ENCODE data around the gene KCND3.

The KCND3 gene

GRCh38 chr1:111834956-111835355, 154.5 kb downstream of the KCND3 start:
- TF ChIP-seq CTCF (conservative IDR thresholded peaks at IDR 0.05; ENCODE audit: low read length) = no peak
- no peak for DNase-seq (ENCODE audit: low read depth)
- no peak overlapping the region for H3K4me3 ChIP-seq (ENCODE audit: low read length)

- no peak for TF ChIP-seq CTCF (conservative IDR thresholded peaks at IDR 0.05; ENCODE audit: low read length)
- H3K4me3 ChIP-seq (ENCODE audit: low read length) = no peak overlapping the region
- DNase-seq (ENCODE audit: low read depth) = peak; percentile 6
Observed at GRCh38 chr1:111833334-111833733, 156.1 kb downstream of the KCND3 start.

DNA sequence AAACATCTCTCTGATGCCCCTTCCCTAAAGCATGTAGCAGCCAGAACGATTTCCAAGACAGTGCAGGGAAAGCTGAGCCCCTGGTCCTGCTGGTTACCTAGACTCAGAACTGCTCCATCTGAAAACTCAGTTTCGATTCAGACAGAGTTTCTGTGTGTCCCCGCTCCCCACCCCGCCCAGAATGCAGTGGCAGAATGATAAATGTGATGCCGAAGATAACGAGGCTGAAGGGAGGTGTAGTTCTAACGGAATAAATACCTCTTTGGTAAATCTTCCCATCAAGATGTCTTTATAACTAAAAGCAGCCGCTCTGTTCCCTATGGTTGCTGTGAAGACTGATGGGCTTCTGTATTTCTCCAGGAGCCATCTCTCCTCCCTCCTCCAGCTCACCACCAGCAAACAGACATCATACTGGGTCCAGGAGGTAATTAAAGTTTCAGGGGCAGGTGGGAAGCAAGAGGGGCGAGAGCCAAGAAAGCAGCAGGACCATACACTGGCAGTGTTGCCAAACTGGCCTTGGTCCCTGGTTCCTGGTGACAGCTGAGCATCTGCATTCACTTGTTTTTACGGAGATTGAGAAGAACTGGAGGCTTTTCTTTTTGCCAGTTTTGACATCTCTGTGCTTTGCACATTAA, 156.8 kb downstream of the KCND3 start:
- DNase-seq (ENCODE audit: low read depth) = no peak
- H3K4me3 ChIP-seq (ENCODE audit: low read length) = no peak overlapping the region
- TF ChIP-seq CTCF (conservative IDR thresholded peaks at IDR 0.05; ENCODE audit: low read length) = no peak

- no peak overlapping the region for H3K4me3 ChIP-seq (ENCODE audit: low read length)
- no peak for TF ChIP-seq CTCF (conservative IDR thresholded peaks at IDR 0.05; ENCODE audit: low read length)
- DNase-seq (ENCODE audit: low read depth) = no peak
Observed at GRCh38 chr1:111831153-111831552, 158.3 kb downstream of the KCND3 start.

GRCh38 chr1:111827946-111828345, 161.5 kb downstream of the KCND3 start:
- no peak overlapping the region for H3K4me3 ChIP-seq (ENCODE audit: low read length)
- TF ChIP-seq CTCF (conservative IDR thresholded peaks at IDR 0.05; ENCODE audit: low read length) = no peak

DNA sequence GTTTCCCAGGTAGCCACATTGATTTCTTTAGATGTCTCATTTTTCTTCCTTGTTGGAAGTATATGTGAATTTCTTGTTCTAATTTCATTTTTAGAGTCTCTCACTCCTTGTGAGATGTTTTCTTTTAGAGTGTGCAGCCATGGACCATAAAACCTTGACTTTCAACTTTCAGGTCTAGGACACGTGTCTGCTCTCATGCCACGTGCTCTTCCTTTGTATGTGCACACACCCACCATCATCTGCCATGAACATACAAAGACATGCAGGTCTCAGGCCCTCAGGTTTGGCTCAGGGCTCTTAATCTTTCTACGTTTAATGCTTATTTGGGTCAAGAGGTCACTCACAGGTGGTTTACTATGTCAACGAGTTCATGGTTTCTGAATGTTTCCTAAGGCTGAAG, 163.2 kb downstream of the KCND3 start:
- DNase-seq (ENCODE audit: low read depth) = no peak
- no peak for TF ChIP-seq CTCF (conservative IDR thresholded peaks at IDR 0.05; ENCODE audit: low read length)
- no peak overlapping the region for H3K4me3 ChIP-seq (ENCODE audit: low read length)

More at GRCh38 chr1:111827946-111828345, 161.5 kb downstream of the KCND3 start:
- DNase-seq (ENCODE audit: low read depth) = no peak

DNA sequence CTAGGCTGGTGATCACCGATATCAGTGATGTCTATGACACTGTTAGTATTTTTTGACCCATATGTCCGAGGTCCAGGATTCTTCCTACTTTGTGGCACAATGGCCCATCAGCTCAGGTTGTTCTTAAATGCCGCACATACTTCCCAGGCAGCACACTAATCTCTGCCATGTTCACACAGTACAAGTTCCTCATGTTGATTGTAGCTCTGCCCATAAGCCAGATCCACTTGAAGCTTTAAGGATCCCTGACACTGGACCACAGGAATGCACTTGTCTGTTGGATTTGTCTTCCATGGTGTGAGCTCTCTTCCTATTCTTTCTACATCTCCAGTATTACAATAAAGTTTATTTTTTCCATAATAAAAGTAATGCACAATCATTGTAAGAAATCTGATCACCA, 164.3 kb downstream of the KCND3 start:
- DNase-seq (ENCODE audit: low read depth) = no peak
- no peak overlapping the region for H3K4me3 ChIP-seq (ENCODE audit: low read length)
- TF ChIP-seq CTCF (conservative IDR thresholded peaks at IDR 0.05; ENCODE audit: low read length) = no peak

Data from AG10803 (cell line).